ENCODE results near the gene HRK.

HRK gene

GRCh38 chr12:116887897-116888296 lies 6.7 kb upstream of the HRK start:
- no peak overlapping the region for H3K4me3 ChIP-seq (ENCODE audit: low read depth, low read length)
- no peak for DNase-seq (ENCODE audit: low read depth)
- TF ChIP-seq CTCF (IDR thresholded peaks at IDR 0.05; ENCODE audit: low read depth, low read length, missing control alignments): no peak

- no peak for DNase-seq (ENCODE audit: low read depth)
- no peak for TF ChIP-seq CTCF (IDR thresholded peaks at IDR 0.05; ENCODE audit: low read depth, low read length, missing control alignments)
- no peak overlapping the region for H3K4me3 ChIP-seq (ENCODE audit: low read depth, low read length)
Observed at GRCh38 chr12:116887244-116887643, 6.0 kb upstream of the HRK start.

GRCh38 chr12:116885491-116885890 lies 4.2 kb upstream of the HRK start:
- DNase-seq (ENCODE audit: low read depth): no peak
- H3K4me3 ChIP-seq (ENCODE audit: low read depth, low read length): no peak overlapping the region
- no peak for TF ChIP-seq CTCF (IDR thresholded peaks at IDR 0.05; ENCODE audit: low read depth, low read length, missing control alignments)

- TF ChIP-seq CTCF (IDR thresholded peaks at IDR 0.05; ENCODE audit: low read depth, low read length, missing control alignments): no peak
- no peak overlapping the region for H3K4me3 ChIP-seq (ENCODE audit: low read depth, low read length)
- DNase-seq (ENCODE audit: low read depth): no peak
Observed at GRCh38 chr12:116884871-116885270, 3.6 kb upstream of the HRK start.

- H3K4me3 ChIP-seq (ENCODE audit: low read depth, low read length): no peak overlapping the region
- no peak for TF ChIP-seq CTCF (IDR thresholded peaks at IDR 0.05; ENCODE audit: low read depth, low read length, missing control alignments)
- no peak for DNase-seq (ENCODE audit: low read depth)
Observed at GRCh38 chr12:116882742-116883141, 1.5 kb upstream of the HRK start.

- DNase-seq (ENCODE audit: low read depth): no peak
- H3K4me3 ChIP-seq (ENCODE audit: low read depth, low read length): no peak overlapping the region
- no peak for TF ChIP-seq CTCF (IDR thresholded peaks at IDR 0.05; ENCODE audit: low read depth, low read length, missing control alignments)
Observed at GRCh38 chr12:116881877-116882507, 751 bp upstream of the HRK start.

GRCh38 chr12:116880817-116881324 lies 370 bp downstream of the HRK start:
- no peak for DNase-seq (ENCODE audit: low read depth)

More at GRCh38 chr12:116880817-116881324, 370 bp downstream of the HRK start:
- H3K4me3 ChIP-seq (ENCODE audit: low read depth, low read length): no peak overlapping the region
- peak; percentile 12 for TF ChIP-seq CTCF (IDR thresholded peaks at IDR 0.05; ENCODE audit: low read depth, low read length, missing control alignments)

Data from GM12864 (cell line).